Measurements from ENCODE around the gene MPV17. TPM values are rescaled to one million over a fixed set of nuclear protein-coding genes. Genes with fewer than 3 reads are reported as not detected.

Gene MPV17
- total and polyA plus RNA-seq, 9 donors = 47.0 to 169 (median 60.4) TPM

DNA sequence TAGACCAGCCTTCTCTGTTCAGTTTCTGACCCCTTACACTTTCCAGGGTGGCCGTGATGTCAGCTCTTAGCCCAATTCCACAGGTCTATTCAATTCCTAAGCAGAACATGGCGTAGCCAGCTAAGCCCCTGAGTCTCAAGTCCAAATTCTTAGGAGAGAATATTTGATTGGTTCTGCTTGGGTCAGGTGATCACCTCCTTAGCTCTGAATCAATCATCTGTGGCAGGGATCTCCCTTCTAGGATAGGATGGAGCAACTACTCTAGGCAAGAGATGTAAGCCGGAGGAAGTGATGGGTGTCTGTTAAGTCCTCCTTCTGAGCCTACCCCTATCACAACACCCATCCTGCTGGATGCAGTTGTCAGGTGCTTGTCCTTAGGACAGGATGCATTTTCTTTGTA, 25.7 kb downstream of the MPV17 start:
- no peaks in the 10 kb centered on the region for H3K36me3 ChIP-seq
- 80 to 89% (median 82%) methylated on average over 3 of the region's 3 CpGs for WGBS, 3 donors
- H3K4me3 ChIP-seq = no peak overlapping the region
- TF ChIP-seq CTCF (IDR thresholded peaks at IDR 0.05) (no peak), POLR2A (IDR thresholded peaks at IDR 0.05) (no peak), EP300 (IDR thresholded peaks at IDR 0.05) (no peak)
- H3K4me1 ChIP-seq (ENCODE audit: insufficient read depth) = no peaks in the 10 kb centered on the region
- H3K9me3 ChIP-seq = no peaks in the 10 kb centered on the region
- no peaks in the 10 kb centered on the region for H3K27me3 ChIP-seq
- DNase-seq = no peak
- no peak overlapping the region for H3K27ac ChIP-seq
- intact Hi-C loops (cut with DNase I) = no loop called here

DNA sequence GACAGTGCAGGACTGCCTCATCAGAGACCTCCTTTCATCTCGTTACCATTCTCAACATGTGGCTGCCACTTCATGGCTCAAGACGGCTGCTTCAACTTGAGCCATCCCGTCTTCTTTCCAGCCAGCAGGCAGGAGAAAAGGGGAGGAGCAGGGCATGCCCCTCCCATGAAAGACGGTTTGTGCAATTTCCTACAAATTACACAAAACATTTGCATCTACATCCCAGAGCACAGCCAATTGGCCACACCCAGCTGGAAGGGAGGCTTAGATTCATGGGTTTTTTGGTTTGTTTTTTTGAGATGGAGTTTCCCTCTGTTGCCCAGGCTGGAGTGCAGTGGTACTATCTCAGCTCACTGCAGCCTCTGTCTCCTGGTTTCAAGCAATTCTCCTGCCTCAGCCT, 26.4 kb downstream of the MPV17 start:
- 35 to 50% (median 39%) methylated on average over 4 of the region's 4 CpGs for WGBS, 3 donors
- H3K4me3 ChIP-seq = no peak overlapping the region

GRCh38 chr2:27294928-27295327, 28.0 kb downstream of the MPV17 start:
- Histone ChIP-seq H3K9me3 (no peaks in the 10 kb centered on the region), H3K36me3 (no peaks in the 10 kb centered on the region), H3K4me1 (ENCODE audit: insufficient read depth) (no peaks in the 10 kb centered on the region), H3K27me3 (no peaks in the 10 kb centered on the region), H3K4me3 (no peak overlapping the region), H3K27ac (no peak overlapping the region)
- TF ChIP-seq CTCF (IDR thresholded peaks at IDR 0.05) (no peak), POLR2A (IDR thresholded peaks at IDR 0.05) (no peak), EP300 (IDR thresholded peaks at IDR 0.05) (no peak)
- WGBS, 3 donors = 85 to 86% (median 85%) methylated on average over 8 of the region's 8 CpGs
- intact Hi-C loops (cut with DNase I) = no loop called here
- DNase-seq = no peak

More for the DNA sequence above, 26.4 kb downstream of the MPV17 start:
- TF ChIP-seq POLR2A (IDR thresholded peaks at IDR 0.05) = no peak
- TF ChIP-seq CTCF (IDR thresholded peaks at IDR 0.05) = no peak
- no peak for TF ChIP-seq EP300 (IDR thresholded peaks at IDR 0.05)
- intact Hi-C loops (cut with DNase I) = no loop called here
- DNase-seq = no peak
- Histone ChIP-seq H3K27ac (no peak overlapping the region), H3K4me1 (ENCODE audit: insufficient read depth) (no peaks in the 10 kb centered on the region), H3K27me3 (no peaks in the 10 kb centered on the region), H3K36me3 (no peaks in the 10 kb centered on the region), H3K9me3 (no peaks in the 10 kb centered on the region)

- no peak for DNase-seq
- intact Hi-C loops (cut with DNase I) = no loop called here
- H3K27ac ChIP-seq = no peak overlapping the region
- TF ChIP-seq EP300 (IDR thresholded peaks at IDR 0.05) = no peak
- no peak overlapping the region for H3K4me3 ChIP-seq
- H3K27me3 ChIP-seq = no peaks in the 10 kb centered on the region
- no peaks in the 10 kb centered on the region for H3K4me1 ChIP-seq (ENCODE audit: insufficient read depth)
- H3K36me3 ChIP-seq = no peaks in the 10 kb centered on the region
- WGBS, 3 donors = 23 to 34% (median 25%) methylated on average over 6 of the region's 6 CpGs
- H3K9me3 ChIP-seq = no peaks in the 10 kb centered on the region
These were observed 31.0 kb downstream of the MPV17 start for GRCh38 chr2:27291865-27292264.

DNA sequence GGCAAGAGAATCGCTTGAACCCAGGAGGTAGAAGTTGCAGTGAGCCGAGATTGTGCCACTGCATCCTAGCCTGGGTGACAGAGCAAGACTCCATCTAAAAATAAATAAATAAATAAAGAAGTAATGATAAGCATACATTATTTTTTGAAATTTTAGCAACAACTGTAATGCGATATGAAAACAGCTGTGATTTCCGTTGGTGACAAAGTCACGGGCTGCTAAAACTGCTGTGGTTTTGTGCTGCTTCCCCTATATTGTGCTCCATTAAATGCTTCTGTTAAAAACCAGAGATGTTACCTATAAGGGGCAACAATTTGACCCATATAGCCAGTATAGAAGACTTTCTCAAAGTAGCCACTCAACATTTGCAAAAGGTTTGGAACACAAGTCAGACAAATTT, 32.3 kb downstream of the MPV17 start:
- no peak for DNase-seq
- H3K27ac ChIP-seq = no peak overlapping the region
- 91 to 93% (median 93%) methylated on average over 5 of the region's 5 CpGs for WGBS, 3 donors
- H3K4me3 ChIP-seq = no peak overlapping the region
- H3K36me3 ChIP-seq = no peaks in the 10 kb centered on the region
- H3K4me1 ChIP-seq (ENCODE audit: insufficient read depth) = no peaks in the 10 kb centered on the region
- no peak for TF ChIP-seq POLR2A (IDR thresholded peaks at IDR 0.05)
- TF ChIP-seq EP300 (IDR thresholded peaks at IDR 0.05) = no peak
- no peak for TF ChIP-seq CTCF (IDR thresholded peaks at IDR 0.05)
- H3K9me3 ChIP-seq = no peaks in the 10 kb centered on the region
- H3K27me3 ChIP-seq = no peaks in the 10 kb centered on the region
- intact Hi-C loops (cut with DNase I) = no loop called here

Data from ovary (tissue), 9 donors.